HG02678 (cell line): ENCODE results near the gene ZNF783.
"Not testable (repeated sequence)": the region's sequence is repeated elsewhere in the genome, so short reads cannot be mapped to it uniquely, and the experiment has no call there.

Experiments used
- ATAC-seq: cut with Tn5 transposase; IDR thresholded peaks from one replicate; pipeline ENCODE4 v1.9.1; 2021; ENCODE audit warnings: mild to moderate bottlenecking, moderate library complexity; ENCODE audit not compliant: unreplicated experiment

The ZNF783 gene

DNA sequence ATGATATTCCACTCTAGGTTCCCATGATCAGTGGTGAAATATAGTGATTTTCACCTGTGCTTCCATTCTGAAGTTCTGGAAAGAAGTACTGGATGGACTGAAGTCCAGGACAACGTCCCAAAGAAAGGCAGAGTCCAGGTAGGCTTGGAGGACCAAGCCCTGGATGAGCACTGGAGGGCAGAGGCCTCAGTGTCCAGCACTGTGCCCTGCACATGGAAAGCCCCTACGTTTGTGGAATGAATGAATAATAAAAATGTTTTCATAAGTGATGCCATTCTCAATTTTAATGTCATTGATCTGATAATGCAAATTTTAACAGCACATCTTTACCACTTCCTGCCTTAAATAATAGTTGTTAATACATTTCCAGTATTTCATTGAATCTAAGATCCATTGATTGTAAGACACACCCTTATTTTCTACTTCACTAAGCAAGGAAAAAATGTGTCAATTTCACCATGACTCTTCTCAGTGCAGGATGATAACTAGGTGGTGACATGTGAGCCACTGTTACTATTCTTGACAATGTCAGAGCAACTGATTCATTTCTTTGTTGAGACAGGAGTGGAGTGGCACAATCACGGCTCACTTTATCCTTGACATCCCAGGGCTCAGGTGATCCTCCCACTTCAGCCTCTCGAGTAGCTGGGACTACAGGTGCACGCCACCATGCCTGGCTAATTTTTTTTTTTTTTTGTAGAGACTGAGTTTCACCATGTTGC lies 35.2 kb downstream of the ZNF783 start:
- no peak for ATAC-seq

- ATAC-seq: no peak
Observed at GRCh38 chr7:149300620-149301285, 38.8 kb downstream of the ZNF783 start.

DNA sequence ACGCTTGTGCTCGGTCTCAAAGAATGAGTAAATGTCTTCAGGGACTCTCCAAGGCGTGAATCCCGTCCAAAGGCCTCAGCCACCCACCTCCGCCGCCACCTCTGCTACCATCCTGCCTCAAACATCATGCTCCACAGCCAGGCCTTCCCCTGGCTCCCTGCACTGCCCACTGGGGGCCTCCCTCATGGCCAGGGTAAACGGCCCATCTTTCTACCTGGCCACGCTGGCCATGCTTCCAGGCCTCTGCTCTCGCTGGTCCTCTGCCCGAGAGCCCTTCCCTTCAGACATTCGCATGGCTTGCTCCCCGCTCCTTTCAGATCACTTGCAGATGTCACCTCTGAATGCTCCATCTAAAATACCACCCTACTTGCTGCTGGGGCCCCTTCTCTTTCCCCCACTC lies 40.2 kb downstream of the ZNF783 start:
- ATAC-seq: no peak

- no peak for ATAC-seq
Observed at GRCh38 chr7:149302865-149303264, 40.9 kb downstream of the ZNF783 start.

DNA sequence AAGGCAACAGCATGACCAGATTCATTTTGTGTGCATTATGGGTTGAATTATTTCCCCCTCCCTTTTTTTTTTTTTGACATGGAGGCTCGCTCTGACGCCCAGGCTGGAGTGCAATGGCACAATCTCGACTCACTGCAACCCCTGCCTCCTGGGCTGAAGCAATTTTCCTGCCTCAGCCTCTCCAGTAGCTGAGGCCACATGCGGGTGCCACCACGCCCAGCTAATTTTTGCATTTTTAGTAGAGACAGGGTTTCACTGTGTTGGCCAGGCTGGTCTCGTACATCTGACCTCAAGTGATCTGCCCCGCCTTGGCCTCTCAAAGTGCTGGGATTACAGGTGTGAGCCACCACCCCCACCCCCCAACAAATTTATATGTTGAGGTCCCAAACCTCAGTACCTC lies 42.0 kb downstream of the ZNF783 start:
- ATAC-seq: no peak

GRCh38 chr7:149306854-149307253 lies 44.9 kb downstream of the ZNF783 start:
- no peak for ATAC-seq

DNA sequence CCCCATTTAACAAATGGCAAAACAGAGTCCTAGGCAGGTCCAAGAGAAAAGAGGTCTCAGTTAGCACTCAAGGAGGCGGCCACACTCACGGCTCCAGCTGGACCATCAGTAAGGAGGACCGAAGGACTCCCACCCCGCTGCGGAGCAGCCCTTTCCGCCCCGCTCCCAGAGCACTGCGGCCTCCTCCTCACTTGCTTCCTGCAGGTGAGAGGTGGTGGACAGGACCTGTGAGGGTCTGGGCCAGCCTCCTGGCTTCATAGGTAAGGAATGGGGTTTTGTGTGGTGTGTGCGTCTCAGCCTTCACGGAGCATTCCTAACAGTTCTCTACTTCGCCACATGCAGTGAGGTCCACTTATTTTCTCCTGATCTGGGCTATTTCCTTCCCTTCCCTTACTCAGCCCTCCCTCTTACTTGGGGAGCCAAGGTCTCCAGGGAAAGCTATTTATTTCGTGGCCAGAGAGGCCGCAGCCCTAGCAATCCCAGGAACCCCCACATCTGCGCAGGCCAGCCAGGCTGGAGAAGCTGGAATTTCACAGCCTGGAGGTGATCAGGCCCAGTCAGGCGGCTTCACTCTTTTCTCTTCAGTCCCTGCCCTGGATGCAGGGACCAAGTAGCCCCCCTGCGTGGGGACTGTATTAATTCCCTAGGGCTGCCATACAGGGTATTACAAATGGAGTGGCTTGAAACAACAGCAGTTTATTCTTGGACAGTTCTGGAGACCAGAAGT lies 45.9 kb downstream of the ZNF783 start:
- ATAC-seq: no peak

GRCh38 chr7:149310113-149310836 lies 48.3 kb downstream of the ZNF783 start:
- peak; percentile 57 for ATAC-seq

DNA sequence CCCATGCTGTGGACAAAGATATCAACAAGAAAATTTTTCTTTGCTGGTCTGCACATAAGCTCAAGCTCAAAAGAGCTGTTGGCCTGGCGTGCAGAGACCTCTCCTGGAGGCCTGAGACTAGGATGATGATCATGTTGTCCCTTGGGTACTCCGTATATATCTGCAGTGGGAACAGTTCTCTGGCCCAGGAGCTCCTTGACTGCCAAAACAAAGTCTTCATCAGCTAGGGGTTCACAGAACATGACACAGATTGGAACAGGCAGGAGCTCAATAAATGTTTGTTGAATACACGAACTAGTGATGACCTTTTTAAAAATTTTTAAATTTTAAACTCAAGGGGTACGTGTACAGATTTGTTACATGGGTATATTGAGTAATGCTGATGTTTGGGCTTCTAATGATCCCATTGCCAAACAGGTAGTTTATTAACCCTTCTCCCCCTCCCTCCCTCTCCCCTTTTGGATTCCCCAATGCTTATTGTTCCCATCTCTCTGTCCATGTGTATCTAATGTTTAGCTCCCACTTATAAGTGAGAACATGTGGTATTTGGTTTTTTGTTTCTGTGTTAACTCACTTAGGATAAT lies 49.1 kb downstream of the ZNF783 start:
- ATAC-seq: no peak

DNA sequence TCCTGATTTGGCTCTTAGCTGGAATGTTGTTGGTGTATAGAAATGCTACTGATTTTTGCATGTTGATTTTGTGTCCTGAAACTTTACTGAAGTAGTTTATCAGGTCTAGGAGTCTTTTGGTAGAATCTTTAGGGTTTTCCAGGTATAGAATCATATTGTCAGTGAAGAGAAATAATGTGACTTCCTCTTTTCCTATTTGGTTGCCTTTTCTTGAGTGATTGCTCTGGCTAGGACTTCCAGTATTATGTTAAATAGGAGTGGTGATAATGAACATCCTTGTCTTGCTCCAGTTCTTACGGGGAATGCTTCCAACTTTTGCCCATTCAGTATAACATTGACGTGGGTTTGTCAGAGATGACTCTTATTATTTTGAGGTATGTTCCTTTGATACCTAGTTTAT lies 52.0 kb downstream of the ZNF783 start:
- no peak for ATAC-seq

- ATAC-seq: no peak
Observed at GRCh38 chr7:149316606-149317005, 54.6 kb downstream of the ZNF783 start.

GRCh38 chr7:149317496-149317895 lies 55.5 kb downstream of the ZNF783 start:
- ATAC-seq: no peak

GRCh38 chr7:149317986-149318672 lies 56.1 kb downstream of the ZNF783 start:
- no peak for ATAC-seq

GRCh38 chr7:149319376-149319775 lies 57.4 kb downstream of the ZNF783 start:
- ATAC-seq: no peak

DNA sequence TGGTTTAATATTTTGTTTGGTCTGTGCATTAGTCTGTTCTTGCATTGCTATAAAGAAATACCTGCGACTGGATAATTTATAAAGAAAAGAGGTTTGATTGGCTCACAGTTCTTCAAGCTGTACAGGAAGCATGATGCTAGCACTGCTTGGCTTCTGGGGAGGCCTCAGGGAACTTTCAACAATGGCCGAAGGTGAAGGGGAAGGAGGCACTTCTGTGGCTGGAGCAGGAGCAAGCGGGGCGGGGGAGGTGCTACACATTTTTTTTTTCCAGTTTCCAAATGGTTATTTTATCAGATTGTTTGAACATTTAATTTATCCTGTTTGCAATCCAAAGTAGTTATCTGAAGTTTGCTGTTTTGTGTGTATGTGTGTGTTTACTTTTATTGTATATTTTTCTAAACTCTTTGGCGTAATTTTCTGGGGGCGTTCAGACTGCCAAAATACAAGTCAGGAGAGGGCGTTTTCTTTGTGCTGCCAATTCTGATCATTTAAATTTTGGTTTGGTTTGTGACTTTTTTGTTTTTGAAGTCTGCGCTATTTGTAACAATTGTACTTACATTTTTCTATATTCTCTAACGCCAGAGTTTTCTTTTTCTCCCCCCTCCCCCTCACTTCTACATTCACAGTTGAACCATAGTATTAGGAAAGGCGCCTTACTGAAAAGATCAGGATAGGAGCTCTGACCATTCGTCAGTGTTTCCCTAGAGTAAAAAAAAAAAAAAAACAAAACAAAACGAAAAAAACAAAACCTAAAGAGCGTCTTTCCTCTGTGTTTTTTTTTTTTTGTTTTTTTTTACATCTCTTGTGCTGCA lies 58.5 kb downstream of the ZNF783 start:
- ATAC-seq: no peak

GRCh38 chr7:149321125-149321905 lies 59.3 kb downstream of the ZNF783 start:
- ATAC-seq: not testable (repeated sequence)

GRCh38 chr7:149321978-149322541 lies 60.1 kb downstream of the ZNF783 start:
- no peak for ATAC-seq

DNA sequence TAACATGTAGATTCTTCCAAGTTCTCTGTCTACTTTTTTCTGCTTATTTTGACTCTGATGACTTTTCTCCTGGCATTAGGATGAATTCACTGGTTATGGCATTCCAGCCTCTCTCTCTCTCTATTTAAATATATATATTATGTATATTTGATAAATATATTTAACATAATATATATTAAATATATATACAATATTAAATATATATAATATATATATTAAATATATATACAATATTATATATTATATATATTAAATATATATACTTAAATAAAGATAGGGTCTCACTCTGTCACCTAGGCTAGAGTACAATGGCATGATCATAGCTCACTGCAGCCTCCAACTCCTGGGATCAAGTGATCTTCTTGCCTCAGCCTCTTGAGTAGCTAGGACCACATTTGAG lies 60.7 kb downstream of the ZNF783 start:
- ATAC-seq: no peak
